Measurements from ENCODE around the gene ZAR1.

The ZAR1 gene

GRCh38 chr4:48490680-48491513, 845 bp downstream of the ZAR1 start:
- DNase-seq (ENCODE audit: low read depth in 2 of 2) = no peak

GRCh38 chr4:48491514-48492176, 1.6 kb downstream of the ZAR1 start:
- no peak for DNase-seq (ENCODE audit: low read depth in 2 of 2)

- no peak for DNase-seq (ENCODE audit: low read depth in 2 of 2)
These were observed 3.5 kb downstream of the ZAR1 start for GRCh38 chr4:48493452-48494100.

GRCh38 chr4:48495941-48496340, 5.9 kb downstream of the ZAR1 start:
- DNase-seq (ENCODE audit: low read depth in 2 of 2) = no peak

GRCh38 chr4:48498895-48499294, 8.8 kb downstream of the ZAR1 start:
- no peak for DNase-seq (ENCODE audit: low read depth in 2 of 2)

- DNase-seq (ENCODE audit: low read depth in 2 of 2) = no peak
These were observed 9.6 kb downstream of the ZAR1 start for GRCh38 chr4:48499551-48500066.

- no peak for DNase-seq (ENCODE audit: low read depth in 2 of 2)
These were observed 13.4 kb downstream of the ZAR1 start for GRCh38 chr4:48503233-48504025.

- DNase-seq (ENCODE audit: low read depth in 2 of 2) = no peak
These were observed 13.9 kb downstream of the ZAR1 start for GRCh38 chr4:48504026-48504330.

GRCh38 chr4:48504352-48504751, 14.3 kb downstream of the ZAR1 start:
- DNase-seq (ENCODE audit: low read depth in 2 of 2) = no peak

GRCh38 chr4:48506716-48507115, 16.7 kb downstream of the ZAR1 start:
- DNase-seq (ENCODE audit: low read depth in 2 of 2) = no peak

GRCh38 chr4:48509543-48509942, 19.5 kb downstream of the ZAR1 start:
- no peak for DNase-seq (ENCODE audit: low read depth in 2 of 2)

GRCh38 chr4:48518143-48518542, 28.1 kb downstream of the ZAR1 start:
- DNase-seq (ENCODE audit: low read depth in 2 of 2) = no peak

- no peak for DNase-seq (ENCODE audit: low read depth in 2 of 2)
These were observed 36.4 kb downstream of the ZAR1 start for GRCh38 chr4:48526406-48526805.

- DNase-seq (ENCODE audit: low read depth in 2 of 2) = no peak
These were observed 48.3 kb downstream of the ZAR1 start for GRCh38 chr4:48538358-48538757.

GRCh38 chr4:48539597-48539996, 49.5 kb downstream of the ZAR1 start:
- no peak for DNase-seq (ENCODE audit: low read depth in 2 of 2)

GRCh38 chr4:48542888-48543287, 52.8 kb downstream of the ZAR1 start:
- no peak for DNase-seq (ENCODE audit: low read depth in 2 of 2)

GRCh38 chr4:48543796-48544195, 53.7 kb downstream of the ZAR1 start:
- DNase-seq (ENCODE audit: low read depth in 2 of 2) = no peak
